Colon (tissue), 2 donors: ENCODE measurements around the gene SCN9A.

Experiments
- FAIRE-seq: peaks from 2 replicates; lab custom pipeline; 2012; peaks lifted over from hg19 to GRCh38; lab: Jason Lieb, UNC
- donor health status: control.
- donor health status: control.

Gene SCN9A

GRCh38 chr2:166173263-166173662 lies 202.5 kb downstream of the SCN9A start:
- FAIRE-seq: no peak

GRCh38 chr2:166171216-166171615 lies 204.5 kb downstream of the SCN9A start:
- FAIRE-seq: no peak

- no peak for FAIRE-seq
These were observed 205.4 kb downstream of the SCN9A start for GRCh38 chr2:166170356-166170755.

GRCh38 chr2:166167449-166167848 lies 208.3 kb downstream of the SCN9A start:
- no peak for FAIRE-seq

GRCh38 chr2:166163775-166164174 lies 212.0 kb downstream of the SCN9A start:
- no peak for FAIRE-seq

GRCh38 chr2:166158546-166158945 lies 217.2 kb downstream of the SCN9A start:
- FAIRE-seq: no peak

- FAIRE-seq: no peak
These were observed 218.2 kb downstream of the SCN9A start for GRCh38 chr2:166157578-166157977.

- no peak for FAIRE-seq
These were observed 218.7 kb downstream of the SCN9A start for GRCh38 chr2:166156985-166157490.

- FAIRE-seq: no peak
These were observed 220.2 kb downstream of the SCN9A start for GRCh38 chr2:166155589-166155988.

GRCh38 chr2:166154685-166155338 lies 220.9 kb downstream of the SCN9A start:
- FAIRE-seq: no peak

- no peak for FAIRE-seq
These were observed 223.7 kb downstream of the SCN9A start for GRCh38 chr2:166152064-166152463.

- FAIRE-seq: no peak
These were observed 227.0 kb downstream of the SCN9A start for GRCh38 chr2:166148500-166149400.

GRCh38 chr2:166147883-166148282 lies 227.9 kb downstream of the SCN9A start:
- FAIRE-seq: no peak
